Stimulated activated CD8-positive, alpha-beta memory T cell treated with anti-CD3 and anti-CD28 coated beads, Interleukin-12 subunit alpha, Interleukin-12 subunit beta, amount 100 ng/mL, for 4 hours (primary cell): ENCODE measurements around the gene MAN1A1.
"Not testable (repeated sequence)": the region's sequence is repeated elsewhere in the genome, so short reads cannot be mapped to it uniquely, and the experiment has no call there.

Experiments
- DNase-seq: peaks from one replicate; pipeline ENCODE4 v3.0.0-alpha.2; 2020; ENCODE audit warnings: low read depth

The MAN1A1 gene

GRCh38 chr6:119349361-119350201 is at the start of gene MAN1A1:
MAN1A1 (minus strand) TSS chr6:119349761; CDS start chr6:119349065, 696 bp downstream.
- DNase-seq: peak; percentile 86

GRCh38 chr6:119395192-119395591 is 45.6 kb upstream of the MAN1A1 start:
- DNase-seq: no peak

- no peak for DNase-seq
Observed at GRCh38 chr6:119390247-119390793, 40.8 kb upstream of the MAN1A1 start.

GRCh38 chr6:119385994-119386393 is 36.4 kb upstream of the MAN1A1 start:
- DNase-seq: no peak

GRCh38 chr6:119384444-119384843 is 34.9 kb upstream of the MAN1A1 start:
- no peak for DNase-seq

GRCh38 chr6:119379809-119380208 is 30.2 kb upstream of the MAN1A1 start:
- DNase-seq: no peak

GRCh38 chr6:119377043-119377442 is 27.5 kb upstream of the MAN1A1 start:
- not testable (repeated sequence) for DNase-seq

GRCh38 chr6:119370080-119370479 is 20.5 kb upstream of the MAN1A1 start:
- DNase-seq: no peak

- no peak for DNase-seq
Observed at GRCh38 chr6:119368921-119369320, 19.4 kb upstream of the MAN1A1 start.

- DNase-seq: no peak
Observed at GRCh38 chr6:119361209-119361608, 11.6 kb upstream of the MAN1A1 start.

GRCh38 chr6:119360262-119360915 is 10.8 kb upstream of the MAN1A1 start:
- no peak for DNase-seq

- DNase-seq: no peak
Observed at GRCh38 chr6:119355890-119356289, 6.3 kb upstream of the MAN1A1 start.

- no peak for DNase-seq
Observed at GRCh38 chr6:119355157-119355556, 5.6 kb upstream of the MAN1A1 start.

GRCh38 chr6:119353696-119354095 is 4.1 kb upstream of the MAN1A1 start:
- DNase-seq: no peak

GRCh38 chr6:119352001-119352400 is 2.4 kb upstream of the MAN1A1 start:
- DNase-seq: no peak

GRCh38 chr6:119350952-119351372 is 1.4 kb upstream of the MAN1A1 start:
- no peak for DNase-seq

GRCh38 chr6:119350202-119350951 is 816 bp upstream of the MAN1A1 start:
- DNase-seq: no peak

GRCh38 chr6:119348748-119349360 is 707 bp downstream of the MAN1A1 start:
- peak; percentile 3 for DNase-seq

- peak; percentile 15 for DNase-seq
Observed at GRCh38 chr6:119348096-119348747, 1.3 kb downstream of the MAN1A1 start.

- DNase-seq: peak; percentile 10
Observed at GRCh38 chr6:119347466-119348095, 2.0 kb downstream of the MAN1A1 start.

- DNase-seq: no peak
Observed at GRCh38 chr6:119346936-119347335, 2.6 kb downstream of the MAN1A1 start.
